SK-N-MC (cell line): ENCODE measurements around the gene IL31.

Experiments used
- EZH2 ChIP-seq: fragments of 200-600 bp; sonication (generic); IDR thresholded peaks from one replicate; pipeline ENCODE4 v1.6.1; 2017; ENCODE audit warnings: antibody characterized with exemption
- FOXP2 ChIP-seq: optimal IDR thresholded peaks from 2 replicates; pipeline ENCODE3; 2011; ENCODE audit warnings: mild to moderate bottlenecking, moderate library complexity; ENCODE audit not compliant: insufficient read depth; ENCODE audit errors: extremely low read length, control extremely low read depth
- POLR2AphosphoS5 ChIP-seq: IDR thresholded peaks from 2 replicates; pipeline ENCODE4 v1.6.1; 2012; ENCODE audit warnings: mild to moderate bottlenecking, low read depth, low read length, borderline replicate concordance

DNA sequence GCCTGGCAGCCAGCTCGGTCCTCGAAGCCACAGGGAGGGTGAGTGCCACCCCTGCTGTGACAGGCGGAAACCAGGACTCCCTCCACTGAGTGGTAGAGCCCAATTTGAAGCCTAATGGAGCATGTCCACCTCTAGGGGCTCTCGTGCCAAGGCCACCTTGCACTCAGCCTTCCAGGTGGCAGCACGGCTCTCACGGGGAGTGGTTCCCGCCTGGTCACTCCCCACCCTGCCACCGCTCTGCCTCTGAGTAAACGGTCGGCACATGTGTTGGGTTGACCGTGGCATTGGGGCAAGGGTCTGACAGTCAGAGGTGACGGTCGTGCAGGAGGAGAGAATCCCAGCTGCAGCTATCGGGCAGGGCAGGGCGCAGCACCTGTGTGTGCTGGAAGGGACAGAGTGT is 34.8 kb downstream of the IL31 start:
- TF ChIP-seq EZH2 (no peak), POLR2AphosphoS5 (no peak), FOXP2 (no peak)
